Measurements from ENCODE around the gene TTC28. TPM values are rescaled to one million over a fixed set of nuclear protein-coding genes. Genes with fewer than 3 reads are reported as not detected.

TTC28 gene
- total RNA-seq, 2 donors from 2014 or later = 29.2 to 74.6 TPM

DNA sequence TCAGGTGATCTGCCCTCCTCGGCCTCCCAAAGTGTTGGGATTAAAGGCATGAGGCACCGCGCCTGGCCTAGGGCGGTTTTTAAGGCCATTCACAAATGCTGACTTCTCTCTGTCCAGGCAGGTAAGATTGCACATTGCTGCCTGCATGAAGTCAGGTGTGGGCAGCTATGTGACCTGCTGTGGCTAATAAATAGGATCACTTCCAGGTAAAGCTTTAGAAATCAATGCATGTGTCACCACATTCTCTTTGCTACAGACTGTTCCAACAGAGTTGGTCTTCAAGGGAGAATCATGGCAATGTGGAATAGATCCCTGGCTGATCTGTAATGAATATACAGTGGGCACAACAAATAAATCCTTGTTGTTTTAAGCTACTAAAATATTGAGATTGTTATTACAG lies 500.2 kb downstream of the TTC28 start:
- Histone ChIP-seq H3K9me3 (no peaks in the 10 kb centered on the region), H3K36me3 (no peaks in the 10 kb centered on the region), H3K4me1 (replicated peaks) (no peaks in the 10 kb centered on the region), H3K27me3 (replicated peaks; ENCODE audit: insufficient read depth) (no peaks in the 10 kb centered on the region), H3K4me3 (no peak overlapping the region), H3K27ac (no peak overlapping the region)
- TF ChIP-seq POLR2AphosphoS5 (IDR thresholded peaks at IDR 0.05) (no peak), POLR2A (IDR thresholded peaks at IDR 0.05) (no peak)
- TF ChIP-seq, protein P1, sequence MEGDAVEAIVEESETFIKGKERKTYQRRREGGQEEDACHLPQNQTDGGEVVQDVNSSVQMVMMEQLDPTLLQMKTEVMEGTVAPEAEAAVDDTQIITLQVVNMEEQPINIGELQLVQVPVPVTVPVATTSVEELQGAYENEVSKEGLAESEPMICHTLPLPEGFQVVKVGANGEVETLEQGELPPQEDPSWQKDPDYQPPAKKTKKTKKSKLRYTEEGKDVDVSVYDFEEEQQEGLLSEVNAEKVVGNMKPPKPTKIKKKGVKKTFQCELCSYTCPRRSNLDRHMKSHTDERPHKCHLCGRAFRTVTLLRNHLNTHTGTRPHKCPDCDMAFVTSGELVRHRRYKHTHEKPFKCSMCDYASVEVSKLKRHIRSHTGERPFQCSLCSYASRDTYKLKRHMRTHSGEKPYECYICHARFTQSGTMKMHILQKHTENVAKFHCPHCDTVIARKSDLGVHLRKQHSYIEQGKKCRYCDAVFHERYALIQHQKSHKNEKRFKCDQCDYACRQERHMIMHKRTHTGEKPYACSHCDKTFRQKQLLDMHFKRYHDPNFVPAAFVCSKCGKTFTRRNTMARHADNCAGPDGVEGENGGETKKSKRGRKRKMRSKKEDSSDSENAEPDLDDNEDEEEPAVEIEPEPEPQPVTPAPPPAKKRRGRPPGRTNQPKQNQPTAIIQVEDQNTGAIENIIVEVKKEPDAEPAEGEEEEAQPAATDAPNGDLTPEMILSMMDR (IDR thresholded peaks at IDR 0.05) = no peak
- intact Hi-C loops (cut with DNase I) = no loop called here
- no peak for DNase-seq (ENCODE audit: low spot score)
- WGBS = 99% methylated on average over 4 of the region's 4 CpGs

DNA sequence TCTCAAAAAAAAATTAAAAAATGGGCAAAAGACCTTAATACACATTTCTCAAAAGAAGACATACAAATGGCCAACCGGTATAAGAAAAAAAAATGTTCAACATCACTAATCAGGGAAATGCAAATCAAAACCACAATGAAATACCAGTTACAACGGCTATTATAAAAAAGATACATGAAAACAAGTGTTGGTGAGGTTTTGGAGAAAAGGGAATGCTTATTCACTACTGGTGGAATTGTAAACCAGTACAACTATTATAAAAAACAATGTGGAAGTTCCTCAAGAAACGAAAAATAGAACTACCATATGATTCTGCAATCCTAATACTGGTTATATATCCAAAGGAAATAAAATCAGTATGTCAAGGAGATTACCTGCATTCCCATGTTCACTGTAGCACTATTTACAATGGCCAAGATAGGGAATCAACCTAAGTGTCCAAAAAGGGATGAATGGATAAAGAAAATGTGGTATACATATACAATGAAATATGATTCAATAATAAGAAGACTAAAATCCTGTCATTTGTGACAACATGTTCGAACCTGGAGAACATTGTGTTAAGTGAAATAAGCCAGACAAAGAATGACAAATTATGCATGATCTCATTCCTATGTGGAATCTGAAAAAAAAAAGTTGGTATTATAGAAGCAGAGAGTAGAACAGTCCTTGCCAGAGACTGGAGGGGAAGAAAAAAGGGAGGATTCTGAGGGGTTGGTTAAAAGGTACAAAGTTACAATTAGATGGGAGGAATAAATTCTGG lies 503.7 kb downstream of the TTC28 start:
- no peak for TF ChIP-seq POLR2AphosphoS5 (IDR thresholded peaks at IDR 0.05)
- no peak for TF ChIP-seq POLR2A (IDR thresholded peaks at IDR 0.05)
- TF ChIP-seq, protein P1 (IDR thresholded peaks at IDR 0.05) = no peak
- H3K27ac ChIP-seq = no peak overlapping the region
- intact Hi-C loops (cut with DNase I) = no loop called here
- no peaks in the 10 kb centered on the region for H3K27me3 ChIP-seq (replicated peaks; ENCODE audit: insufficient read depth)
- 96% methylated on average over 4 of the region's 4 CpGs for WGBS
- no peaks in the 10 kb centered on the region for H3K9me3 ChIP-seq
- H3K36me3 ChIP-seq = no peaks in the 10 kb centered on the region
- no peak overlapping the region for H3K4me3 ChIP-seq
- H3K4me1 ChIP-seq (replicated peaks) = no peaks in the 10 kb centered on the region
- no peak for DNase-seq (ENCODE audit: low spot score)

DNA sequence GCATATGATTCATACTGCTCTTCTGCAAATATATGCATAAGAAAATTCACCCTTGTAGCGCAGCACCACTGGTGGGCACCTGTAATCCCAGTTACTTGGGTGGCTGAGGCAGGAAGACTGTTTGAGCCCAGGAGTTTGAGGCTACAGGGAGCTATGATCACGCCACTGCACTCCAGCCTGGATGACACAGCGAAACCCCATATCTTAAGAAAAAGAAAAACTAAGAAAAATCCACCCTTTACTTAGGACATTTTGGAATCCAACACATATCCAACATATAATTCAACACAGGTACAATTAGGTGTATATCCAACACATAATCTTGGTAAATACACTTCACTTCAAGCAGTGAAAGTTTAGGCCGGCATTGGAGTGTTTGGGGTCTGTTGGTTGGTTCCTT lies 505.1 kb downstream of the TTC28 start:
- Histone ChIP-seq H3K4me1 (replicated peaks) (no peaks in the 10 kb centered on the region), H3K27me3 (replicated peaks; ENCODE audit: insufficient read depth) (no peaks in the 10 kb centered on the region), H3K36me3 (no peaks in the 10 kb centered on the region), H3K27ac (no peak overlapping the region), H3K9me3 (no peaks in the 10 kb centered on the region), H3K4me3 (no peak overlapping the region)
- DNase-seq (ENCODE audit: low spot score) = no peak
- no peak for TF ChIP-seq POLR2A (IDR thresholded peaks at IDR 0.05)
- no peak for TF ChIP-seq POLR2AphosphoS5 (IDR thresholded peaks at IDR 0.05)
- TF ChIP-seq, protein P1 (IDR thresholded peaks at IDR 0.05) = no peak
- intact Hi-C loops (cut with DNase I) = no loop called here
- WGBS = 96% methylated on average over 4 of the region's 4 CpGs

DNA sequence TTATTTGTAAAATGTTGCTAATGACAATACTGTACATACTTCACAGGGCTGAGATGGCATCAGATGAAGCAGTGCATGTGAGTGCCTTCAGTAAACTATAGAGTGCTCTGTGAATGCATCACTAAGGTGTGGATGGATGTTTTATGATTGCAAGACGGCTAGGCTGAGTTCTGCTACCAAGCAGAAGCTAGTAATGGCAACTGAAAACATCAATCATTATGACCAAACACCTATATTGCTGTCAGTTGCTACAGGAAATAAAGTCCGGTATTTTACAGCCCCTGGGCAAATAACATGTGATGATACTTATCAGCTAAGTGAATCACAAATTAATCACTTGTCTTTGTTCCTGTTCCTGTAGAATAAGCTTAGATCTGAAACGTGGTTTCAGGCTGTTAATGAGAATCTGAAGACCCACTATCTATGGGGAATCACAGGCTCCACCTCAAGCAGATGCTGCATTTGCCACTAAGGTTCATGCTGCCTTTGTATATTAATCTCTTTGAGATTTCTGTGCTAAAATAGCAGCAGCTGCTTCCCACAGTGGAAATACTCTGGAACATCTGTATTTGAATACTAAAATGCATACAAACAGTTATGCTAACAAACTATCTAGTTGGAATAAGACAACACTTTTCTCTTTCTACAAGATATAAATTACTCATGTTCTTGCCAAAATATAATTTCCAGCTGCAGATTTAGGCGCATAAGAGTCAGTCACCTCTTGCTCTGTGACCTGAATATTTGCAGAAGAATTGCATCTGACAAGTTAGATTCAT lies 506.6 kb downstream of the TTC28 start:
- no peak overlapping the region for H3K27ac ChIP-seq
- peak; percentile 30 for TF ChIP-seq POLR2AphosphoS5 (IDR thresholded peaks at IDR 0.05)
- TF ChIP-seq POLR2A (IDR thresholded peaks at IDR 0.05) = no peak
- intact Hi-C loops (cut with DNase I) = no loop called here
- H3K4me1 ChIP-seq (replicated peaks) = no peaks in the 10 kb centered on the region
- H3K27me3 ChIP-seq (replicated peaks; ENCODE audit: insufficient read depth) = no peaks in the 10 kb centered on the region
- 36% methylated on average over 4 of the region's 4 CpGs for WGBS
- no peaks in the 10 kb centered on the region for H3K36me3 ChIP-seq
- H3K4me3 ChIP-seq = no peak overlapping the region
- DNase-seq (ENCODE audit: low spot score) = no peak
- H3K9me3 ChIP-seq = no peaks in the 10 kb centered on the region

DNA sequence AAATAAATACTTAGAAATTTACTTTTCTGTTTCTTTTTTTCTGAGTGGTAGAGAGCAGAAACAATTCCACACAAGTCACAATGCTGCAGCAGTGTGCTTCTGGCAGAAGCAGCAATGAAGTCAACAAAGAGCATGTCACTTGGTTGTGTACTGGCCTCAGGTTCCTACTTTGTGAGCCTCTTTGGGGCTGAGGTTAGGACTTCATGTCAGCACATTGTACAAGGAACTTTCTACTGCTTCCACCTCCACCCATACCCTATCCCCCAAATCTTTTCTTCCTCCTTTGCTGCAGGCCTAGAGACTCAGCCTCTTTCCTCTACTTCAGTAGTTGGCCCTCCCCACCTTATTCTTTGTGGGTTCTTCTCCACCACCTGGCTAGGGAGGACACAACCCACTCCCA lies 507.9 kb downstream of the TTC28 start:
- no peak overlapping the region for H3K4me3 ChIP-seq
- H3K36me3 ChIP-seq = no peaks in the 10 kb centered on the region
- H3K27ac ChIP-seq = no peak overlapping the region
- TF ChIP-seq, protein P1 (IDR thresholded peaks at IDR 0.05) = no peak
- TF ChIP-seq POLR2A (IDR thresholded peaks at IDR 0.05) (no peak), POLR2AphosphoS5 (IDR thresholded peaks at IDR 0.05) (no peak)
- no peaks in the 10 kb centered on the region for H3K27me3 ChIP-seq (replicated peaks; ENCODE audit: insufficient read depth)
- intact Hi-C loops (cut with DNase I) = no loop called here
- H3K9me3 ChIP-seq = no peaks in the 10 kb centered on the region
- no peak for DNase-seq (ENCODE audit: low spot score)
- H3K4me1 ChIP-seq (replicated peaks) = no peaks in the 10 kb centered on the region
